IMR-90 (cell line): ENCODE data around the gene MUC20. TPM values are rescaled to one million over a fixed set of nuclear protein-coding genes. Genes with fewer than 3 reads are reported as not detected.

Experiments used
- ATAC-seq: fragments of 200-7000 bp; cut with Tn5 transposase; 2 replicates; pipeline ENCODE4 v1.9.1; 2020; ENCODE audit warnings: low read depth, mild to moderate bottlenecking, moderate library complexity
- BruUV-seq: library from RNA; stranded (reverse); fragments of 400-500 nt; replicated peaks from 2 replicates; lab custom pipeline; 2021; lab: Mats Ljungman, UMichigan
- CTCF ChIA-PET: fragments of 300-600 bp; formaldehyde crosslinking; extraction: SDS; loops from one replicate; lab custom pipeline; 2021; ENCODE audit warnings: antibody characterized with exemption; lab: Yijun Ruan, JAX
- POLR2A ChIA-PET: fragments of 300-600 bp; sonication (Branson Sonifier 250); formaldehyde crosslinking; loops from one replicate; lab custom pipeline; 2022; ENCODE audit warnings: antibody characterized with exemption; ENCODE audit not compliant: unreplicated experiment; lab: Charles Lee
- DNase-seq: peaks from one replicate; pipeline ENCODE4 v3.0.0; 2013
- H2AFZ ChIP-seq: replicated peaks from 2 replicates; pipeline ENCODE3; 2013; ENCODE audit warnings: low read length, mild to moderate bottlenecking; ENCODE audit not compliant: poor library complexity
- H2AK5ac ChIP-seq: 2 replicates; pipeline ENCODE4 v1.6.1; 2013; ENCODE audit warnings: low read depth, low read length, inconsistent platforms
- H2AK9ac ChIP-seq: replicated peaks from 2 replicates; pipeline ENCODE3; 2013; ENCODE audit warnings: mild to moderate bottlenecking, low read depth, low read length, moderate library complexity; ENCODE audit not compliant: poor library complexity
- H2BK120ac ChIP-seq: 2 replicates; pipeline ENCODE4 v1.6.1; 2013; ENCODE audit warnings: low read depth, low read length, inconsistent platforms
- H2BK15ac ChIP-seq: 3 replicates; pipeline ENCODE4 v1.6.1; 2013; ENCODE audit warnings: low read depth, low read length, inconsistent platforms
- H2BK20ac ChIP-seq: 2 replicates; pipeline ENCODE4 v1.6.1; 2013; ENCODE audit warnings: low read depth, mild to moderate bottlenecking, inconsistent platforms, low read length, moderate library complexity
- H2BK5ac ChIP-seq: 2 replicates; pipeline ENCODE4 v1.6.1; 2013; ENCODE audit warnings: mild to moderate bottlenecking, low read depth, low read length, inconsistent platforms; ENCODE audit not compliant: poor library complexity, severe bottlenecking
- H3K14ac ChIP-seq: replicated peaks from 2 replicates; pipeline ENCODE4 v1.6.1; 2013; ENCODE audit warnings: low read depth, low read length, inconsistent platforms
- H3K18ac ChIP-seq: 2 replicates; pipeline ENCODE4 v1.6.1; 2013; ENCODE audit warnings: low read depth, low read length, control low read depth
- H3K23ac ChIP-seq: 2 replicates; pipeline ENCODE4 v1.6.1; 2013; ENCODE audit warnings: low read depth, low read length, inconsistent platforms
- H3K27ac ChIP-seq: 2 replicates; pipeline ENCODE4 v1.5.1; 2013; ENCODE audit warnings: mild to moderate bottlenecking, control low read depth, low read length; ENCODE audit not compliant: insufficient read depth
- H3K27me3 ChIP-seq: 2 replicates; pipeline ENCODE4 v1.6.1; 2013; ENCODE audit warnings: low read length; ENCODE audit not compliant: control insufficient read depth, insufficient read depth
- H3K36me3 ChIP-seq: 2 replicates; pipeline ENCODE4 v1.6.1; 2013; ENCODE audit warnings: low read length, mixed read lengths; ENCODE audit not compliant: control insufficient read depth, insufficient read depth
- H3K4ac ChIP-seq: 2 replicates; pipeline ENCODE4 v1.6.1; 2013; ENCODE audit warnings: low read depth, low read length, inconsistent platforms
- H3K4me1 ChIP-seq: 2 replicates; pipeline ENCODE4 v1.6.1; 2013; ENCODE audit warnings: low read length, mixed read lengths; ENCODE audit not compliant: control insufficient read depth, insufficient read depth
- H3K4me2 ChIP-seq: 2 replicates; pipeline ENCODE4 v1.6.1; 2013; ENCODE audit warnings: low read depth, mild to moderate bottlenecking, control low read depth, low read length, moderate library complexity
- H3K4me3 ChIP-seq: 2 replicates; pipeline ENCODE4 v1.5.1; 2013; ENCODE audit warnings: low read depth, mild to moderate bottlenecking, control low read depth, low read length, moderate library complexity; ENCODE audit not compliant: insufficient read depth
- H3K56ac ChIP-seq: 2 replicates; pipeline ENCODE4 v1.6.1; 2013; ENCODE audit warnings: low read length, inconsistent platforms; ENCODE audit not compliant: insufficient read depth; ENCODE audit errors: extremely low read depth
- H3K79me1 ChIP-seq, 2 experiments: 2 replicates each; pipeline ENCODE4 v1.6.1; 2013; ENCODE audit warnings: low read length in 2 of 2, inconsistent platforms in 1 of 2, low read depth in 1 of 2
- H3K9ac ChIP-seq: 2 replicates; pipeline ENCODE4 v1.6.1; 2013; ENCODE audit warnings: low read depth, low read length, control low read depth
- H3K9me1 ChIP-seq: 2 replicates; pipeline ENCODE4 v1.6.1; 2013; ENCODE audit warnings: low read length, inconsistent platforms; ENCODE audit not compliant: insufficient read depth
- H3K9me3 ChIP-seq: 2 replicates; pipeline ENCODE4 v1.6.1; 2013; ENCODE audit warnings: low read length; ENCODE audit not compliant: control insufficient read depth, insufficient read depth
- H4K20me1 ChIP-seq: 2 replicates; pipeline ENCODE4 v1.6.1; 2013; ENCODE audit warnings: low read length, inconsistent platforms; ENCODE audit not compliant: insufficient read depth
- H4K5ac ChIP-seq: 2 replicates; pipeline ENCODE4 v1.6.1; 2013; ENCODE audit warnings: mild to moderate bottlenecking, low read depth, low read length, control low read depth
- H4K8ac ChIP-seq, 2 experiments: 2 replicates each; pipeline ENCODE4 v1.6.1; 2013; ENCODE audit warnings: low read depth in 2 of 2, low read length in 2 of 2, control low read depth in 1 of 2, inconsistent platforms in 1 of 2
- H4K91ac ChIP-seq: 2 replicates; pipeline ENCODE4 v1.6.1; 2013; ENCODE audit warnings: low read depth, low read length, inconsistent platforms; ENCODE audit not compliant: insufficient read depth
- BHLHE40 ChIP-seq: fragments of 150-350 bp; IDR thresholded peaks from 2 replicates; pipeline ENCODE4 v1.6.1; 2016; ENCODE audit warnings: mild to moderate bottlenecking, low read depth, low read length
- CEBPB ChIP-seq: IDR thresholded peaks from 2 replicates; pipeline ENCODE4 v1.6.1; 2012; ENCODE audit warnings: low read depth, low read length, improper control_type of control experiment
- CTCF ChIP-seq: conservative IDR thresholded peaks from 2 replicates; pipeline ENCODE4 v1.5.1; 2012; ENCODE audit warnings: mild to moderate bottlenecking, low read depth, low read length, improper control_type of control experiment
- FOS ChIP-seq: fragments of 150-350 bp; IDR thresholded peaks from 2 replicates; pipeline ENCODE4 v1.6.1; 2016; ENCODE audit warnings: low read depth, low read length
- MAZ ChIP-seq: IDR thresholded peaks from 2 replicates; pipeline ENCODE4 v1.6.1; 2012; ENCODE audit warnings: low read depth, mild to moderate bottlenecking, low read length, improper control_type of control experiment, moderate library complexity, borderline replicate concordance
- NFE2L2 ChIP-seq: fragments of 150-350 bp; IDR thresholded peaks from 2 replicates; pipeline ENCODE4 v1.6.1; 2016; ENCODE audit warnings: low read depth, mild to moderate bottlenecking, low read length
- POLR2A ChIP-seq: IDR thresholded peaks from 2 replicates; pipeline ENCODE4 v1.6.1; 2012; ENCODE audit warnings: mild to moderate bottlenecking, low read depth, low read length
- RAD21 ChIP-seq: IDR thresholded peaks from 2 replicates; pipeline ENCODE4 v1.6.1; 2012; ENCODE audit warnings: low read length, improper control_type of control experiment
- SMC3 ChIP-seq: fragments of 150-350 bp; IDR thresholded peaks from 2 replicates; pipeline ENCODE4 v1.6.1; 2016; ENCODE audit warnings: low read depth, mild to moderate bottlenecking, antibody characterized with exemption, low read length, moderate library complexity
- WGBS, 2 experiments: methylation state at CpG; one replicate each; pipeline versions ENCODE4 v1.1.5 to v1.1.7; 2013; ENCODE audit warnings: missing lambda C conversion rate in 2 of 2; ENCODE audit not compliant: insufficient read length in 1 of 2; ENCODE audit errors: extremely low coverage in 2 of 2; 5-methylcytosine and 5-hydroxymethylcytosine counted together
- dilution Hi-C: fragments of 300-500 bp; cut with HindIII; formaldehyde crosslinking; loops from one replicate; pipeline ENCODE4 v1.14.3; 2018; ENCODE audit warnings: low sequenced_read_pairs; ENCODE audit not compliant: unreplicated experiment
- in situ Hi-C: fragments of 300-500 bp; cut with MboI; formaldehyde crosslinking; loops from 3 replicates; pipeline ENCODE4 v1.14.3; 2019; ENCODE audit warnings: low sequenced_read_pairs, inconsistent platforms, mixed read lengths
- intact Hi-C: fragments of 100-400 bp; cut with micrococcal nuclease; formaldehyde crosslinking; loops from 2 replicates; pipeline ENCODE4 v1.10.0; 2022
- polyA plus RNA-seq, 3 experiments: library from polyadenylated mRNA; depleted of rRNA; stranded (reverse); fragments of >200 nt; gene quantifications; 2 replicates each; pipeline ENCODE4 v1.2.3, GENCODE V29; 2012; ENCODE audit warnings: low replicate concordance in 1 of 3
- total RNA-seq: library from RNA; depleted of rRNA; stranded (reverse); fragments of >200 nt; gene quantifications from 2 replicates; pipeline ENCODE4 v1.2.3, GENCODE V29; 2012
- TF ChIP-seq, protein P1 (sequence below): fragments of 150-350 bp; IDR thresholded peaks from 2 replicates; pipeline ENCODE4 v1.6.1; 2016; ENCODE audit warnings: low read depth, mild to moderate bottlenecking, low read length, moderate library complexity, borderline replicate concordance
- TF ChIP-seq, protein P2 (sequence below): fragments of 150-350 bp; IDR thresholded peaks from 2 replicates; pipeline ENCODE4 v1.6.1; 2017; ENCODE audit warnings: mild to moderate bottlenecking, antibody characterized with exemption, low read length, low read depth

The MUC20 gene
- total and polyA plus RNA-seq, 2 of the 4 experiments (the other 2 are of a cell fraction): 0.12 TPM; not detected in 1

DNA sequence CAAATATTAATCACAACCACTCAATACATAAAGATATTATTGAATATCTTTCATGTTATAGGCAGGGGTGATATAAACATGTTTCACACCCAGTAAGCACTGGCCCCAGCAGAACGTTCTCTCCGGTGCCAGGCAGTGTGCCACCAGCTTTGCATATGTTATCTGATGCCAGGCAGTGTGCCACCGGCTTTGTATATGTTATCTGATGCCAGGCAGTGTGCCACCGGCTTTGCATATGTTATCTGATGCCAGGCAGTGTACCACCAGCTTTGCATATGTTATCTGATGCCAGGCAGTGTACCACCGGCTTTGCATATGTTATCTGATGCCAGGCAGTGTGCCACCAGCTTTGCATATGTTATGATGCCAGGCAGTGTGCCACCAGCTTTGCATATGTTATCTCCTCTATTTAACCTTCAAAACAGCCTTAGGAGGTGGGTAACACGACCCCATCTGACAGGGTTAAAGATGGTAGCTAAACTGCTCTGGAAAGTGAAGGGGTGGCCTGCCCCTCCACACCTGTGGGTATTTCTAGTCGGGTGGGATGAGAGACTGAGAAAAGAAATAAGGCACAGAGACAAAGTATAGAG, 6.9 kb downstream of the MUC20 start:
- H3K36me3 ChIP-seq: no peaks in the 10 kb centered on the region
- H2BK5ac ChIP-seq: no peak overlapping the region
- no peak overlapping the region for H2BK120ac ChIP-seq
- no peaks in the 10 kb centered on the region for H3K79me1 ChIP-seq
- H3K9me3 ChIP-seq: no peaks in the 10 kb centered on the region
- H3K4me2 ChIP-seq: no peak overlapping the region
- no peaks in the 10 kb centered on the region; the same call in 1 of the 2 replicates for H4K20me1 ChIP-seq
- no TSS peak for BruUV-seq
- in situ Hi-C loops (loop anchor here (5.0 kb wide), 1 partner anchor 110 kb away; no protein-coding TSS in a partner anchor), intact Hi-C loops (no loop called here), dilution Hi-C loops (no loop called here)
- H3K4me1 ChIP-seq: no peaks in the 10 kb centered on the region
- no peak for TF ChIP-seq MAZ
- TF ChIP-seq SMC3: no peak
- no peak for TF ChIP-seq RAD21
- TF ChIP-seq BHLHE40: no peak
- TF ChIP-seq CTCF: no peak
- TF ChIP-seq, protein P1, sequence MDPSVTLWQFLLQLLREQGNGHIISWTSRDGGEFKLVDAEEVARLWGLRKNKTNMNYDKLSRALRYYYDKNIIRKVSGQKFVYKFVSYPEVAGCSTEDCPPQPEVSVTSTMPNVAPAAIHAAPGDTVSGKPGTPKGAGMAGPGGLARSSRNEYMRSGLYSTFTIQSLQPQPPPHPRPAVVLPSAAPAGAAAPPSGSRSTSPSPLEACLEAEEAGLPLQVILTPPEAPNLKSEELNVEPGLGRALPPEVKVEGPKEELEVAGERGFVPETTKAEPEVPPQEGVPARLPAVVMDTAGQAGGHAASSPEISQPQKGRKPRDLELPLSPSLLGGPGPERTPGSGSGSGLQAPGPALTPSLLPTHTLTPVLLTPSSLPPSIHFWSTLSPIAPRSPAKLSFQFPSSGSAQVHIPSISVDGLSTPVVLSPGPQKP: no peak
- TF ChIP-seq POLR2A: no peak
- no peak for TF ChIP-seq NFE2L2
- no peak for TF ChIP-seq FOS
- no peak for TF ChIP-seq CEBPB
- TF ChIP-seq, protein P2, sequence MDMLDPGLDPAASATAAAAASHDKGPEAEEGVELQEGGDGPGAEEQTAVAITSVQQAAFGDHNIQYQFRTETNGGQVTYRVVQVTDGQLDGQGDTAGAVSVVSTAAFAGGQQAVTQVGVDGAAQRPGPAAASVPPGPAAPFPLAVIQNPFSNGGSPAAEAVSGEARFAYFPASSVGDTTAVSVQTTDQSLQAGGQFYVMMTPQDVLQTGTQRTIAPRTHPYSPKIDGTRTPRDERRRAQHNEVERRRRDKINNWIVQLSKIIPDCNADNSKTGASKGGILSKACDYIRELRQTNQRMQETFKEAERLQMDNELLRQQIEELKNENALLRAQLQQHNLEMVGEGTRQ: no peak
- no peak for DNase-seq
- H3K27me3 ChIP-seq: peaks cover 33% of the 10 kb centered on the region
- H3K9ac ChIP-seq: no peak overlapping the region
- no peak overlapping the region for H2AK5ac ChIP-seq
- no peak overlapping the region for H4K91ac ChIP-seq
- no peak overlapping the region for H2AK9ac ChIP-seq
- no peak overlapping the region for H3K23ac ChIP-seq
- ChIA-PET POLR2A (no interaction called here), CTCF (interaction anchor here (0.6 to 0.7 kb wide), 2 partner anchors 11 to 15 kb away, joined by 3 read pairs; no protein-coding TSS in a partner anchor)
- no peak overlapping the region for H2BK20ac ChIP-seq
- no peak overlapping the region for H3K14ac ChIP-seq
- no peaks in the 10 kb centered on the region for H3K9me1 ChIP-seq
- no peak overlapping the region for H4K8ac ChIP-seq
- H2BK15ac ChIP-seq: no peak overlapping the region
- no peak overlapping the region for H3K27ac ChIP-seq
- no peak overlapping the region for H2AFZ ChIP-seq
- H3K18ac ChIP-seq: no peak overlapping the region
- WGBS, 2 experiments: 28% methylated on average over 4 of the region's 7 CpGs; no CpG with 5 or more reads in 1 of the 2 experiments
- no peak overlapping the region for H3K4ac ChIP-seq
- no peak overlapping the region for H3K4me3 ChIP-seq
- ATAC-seq: no peak
- H4K5ac ChIP-seq: no peak overlapping the region
- H3K56ac ChIP-seq: no peak overlapping the region
